ENCODE measurements around the gene EIF4E1B.

The EIF4E1B gene

DNA sequence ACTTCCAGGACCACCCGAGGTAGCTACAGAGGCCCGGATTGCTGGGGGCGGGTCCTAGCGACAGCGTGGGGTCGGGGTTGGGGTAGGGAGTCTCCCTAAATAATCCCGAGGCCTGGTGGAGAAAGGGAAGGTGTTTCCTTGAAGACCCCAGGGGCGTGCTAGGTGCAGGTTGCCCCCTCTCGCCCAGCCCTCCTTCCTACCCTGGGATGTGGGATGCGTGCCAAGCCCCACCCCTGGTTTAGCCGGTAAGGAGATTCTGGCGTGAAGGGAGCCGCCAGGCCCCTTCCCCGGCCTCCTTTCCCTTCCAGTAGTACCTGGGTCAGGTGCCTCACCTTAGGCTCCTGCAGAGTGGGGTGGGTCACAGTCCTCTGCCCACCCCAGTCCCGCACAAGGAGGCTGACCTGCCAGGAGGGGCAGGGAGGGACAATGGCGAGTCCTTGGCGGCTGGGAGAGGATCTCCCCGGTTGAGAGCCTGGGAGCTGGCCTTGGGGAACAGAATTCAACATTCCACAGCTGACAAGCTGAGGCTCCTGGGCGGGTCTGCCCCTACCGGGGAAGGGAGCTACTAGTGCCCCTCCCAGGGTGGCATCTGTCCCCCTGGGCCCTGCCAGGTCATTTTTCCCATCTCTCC is 17.5 kb downstream of the EIF4E1B start:
- DNase-seq = no peak

DNA sequence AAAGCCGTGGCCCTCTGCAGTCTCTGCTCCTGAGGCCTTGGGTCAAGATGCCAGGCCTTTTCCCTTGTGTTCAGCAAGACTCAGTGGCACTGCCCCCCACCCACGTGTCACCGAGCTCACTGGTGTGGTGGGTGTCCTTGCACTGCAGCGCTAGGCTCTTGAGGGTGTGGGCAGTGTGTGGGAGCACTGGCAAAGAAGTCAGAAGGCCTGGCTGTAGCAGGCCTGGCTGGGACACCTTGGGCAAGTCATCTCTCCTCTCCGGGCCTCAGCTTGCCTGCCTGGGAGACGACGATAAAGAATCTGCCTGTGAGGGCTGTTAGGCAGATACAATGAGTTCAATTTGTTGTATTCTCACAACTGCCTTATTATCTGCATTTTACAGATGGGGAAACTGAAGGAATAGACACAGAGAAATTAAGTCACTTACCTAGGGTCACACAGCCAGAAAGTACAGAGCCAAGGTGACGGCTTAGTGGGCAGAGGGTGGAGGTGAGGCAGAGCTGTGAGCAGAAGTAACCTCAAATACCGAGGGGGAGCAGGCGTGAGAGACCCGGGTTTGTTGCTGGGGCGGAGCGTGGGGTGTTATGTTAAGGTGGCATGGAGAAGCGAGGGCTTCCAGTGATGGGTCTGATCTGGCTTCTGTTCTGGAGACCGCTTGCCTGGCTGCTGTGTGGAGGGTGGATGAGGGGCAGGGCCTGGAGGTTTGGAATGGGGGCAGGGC is 18.2 kb downstream of the EIF4E1B start:
- no peak for DNase-seq

DNA sequence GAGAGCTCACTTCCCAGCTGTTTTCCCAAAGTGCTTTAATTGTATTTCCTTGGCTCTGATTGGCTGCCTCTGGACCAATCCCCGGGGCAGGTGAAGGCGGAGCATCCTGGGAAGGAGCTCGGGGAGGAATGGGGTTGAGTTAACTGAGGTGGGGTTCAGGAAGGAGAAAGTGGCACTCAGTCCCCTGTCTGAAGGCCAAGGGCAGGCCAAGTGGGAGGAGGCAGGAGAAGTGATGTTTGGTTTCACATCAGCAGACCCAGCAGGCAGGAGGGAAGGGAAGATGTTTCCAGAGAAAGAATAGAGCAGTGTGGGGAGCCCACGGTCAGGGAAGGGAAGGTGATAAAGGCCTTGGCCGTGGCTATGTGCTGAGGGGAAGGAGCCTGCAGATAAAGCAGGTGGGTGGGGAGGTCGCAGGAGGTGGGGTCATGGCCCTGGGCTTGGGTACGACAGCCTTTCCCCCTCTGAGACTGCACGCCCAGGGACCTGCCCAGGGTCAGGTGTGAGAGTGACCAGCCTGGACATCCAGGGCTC is 19.9 kb downstream of the EIF4E1B start:
- no peak for DNase-seq

DNA sequence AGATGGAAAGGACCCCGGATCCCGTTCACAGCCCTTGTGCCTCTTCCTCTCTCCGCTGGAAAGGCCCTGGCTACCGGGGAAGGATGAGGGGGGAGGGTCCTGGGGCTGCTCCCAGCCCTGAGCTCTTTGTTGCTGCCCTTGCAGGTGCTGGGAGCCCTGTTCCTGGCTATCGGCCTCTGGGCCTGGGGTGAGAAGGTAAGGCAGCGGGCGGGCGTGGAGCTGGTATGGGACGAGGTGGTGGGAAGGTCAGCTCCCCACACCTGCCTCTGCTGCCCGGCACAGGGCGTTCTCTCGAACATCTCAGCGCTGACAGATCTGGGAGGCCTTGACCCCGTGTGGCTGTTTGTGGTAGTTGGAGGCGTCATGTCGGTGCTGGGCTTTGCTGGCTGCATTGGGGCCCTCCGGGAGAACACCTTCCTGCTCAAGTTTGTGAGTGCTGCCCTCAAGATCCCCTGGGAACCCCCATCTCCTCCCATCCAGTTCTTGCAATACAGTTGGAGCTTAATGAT is 21.1 kb downstream of the EIF4E1B start:
- no peak for DNase-seq

DNA sequence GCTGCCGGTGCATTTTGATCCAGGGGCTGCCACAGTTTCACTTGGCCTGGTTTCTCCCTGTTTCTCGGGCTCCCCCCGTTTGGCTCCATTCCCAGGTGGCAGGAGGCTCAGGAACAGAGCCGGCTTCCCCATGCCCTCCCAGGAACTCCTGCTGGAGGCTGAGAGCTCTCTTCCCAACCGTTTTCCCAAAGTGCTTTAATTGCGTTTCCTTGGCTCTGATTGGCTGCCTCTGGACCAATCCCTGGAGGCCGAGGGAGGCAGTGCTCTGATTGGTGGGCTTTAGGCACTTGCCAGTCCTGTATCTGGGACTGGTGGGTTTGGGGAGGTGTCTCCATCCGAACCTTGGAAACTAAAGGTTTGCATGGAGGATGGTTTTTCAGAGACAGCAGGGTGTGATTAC is 21.7 kb downstream of the EIF4E1B start:
- DNase-seq = no peak

DNA sequence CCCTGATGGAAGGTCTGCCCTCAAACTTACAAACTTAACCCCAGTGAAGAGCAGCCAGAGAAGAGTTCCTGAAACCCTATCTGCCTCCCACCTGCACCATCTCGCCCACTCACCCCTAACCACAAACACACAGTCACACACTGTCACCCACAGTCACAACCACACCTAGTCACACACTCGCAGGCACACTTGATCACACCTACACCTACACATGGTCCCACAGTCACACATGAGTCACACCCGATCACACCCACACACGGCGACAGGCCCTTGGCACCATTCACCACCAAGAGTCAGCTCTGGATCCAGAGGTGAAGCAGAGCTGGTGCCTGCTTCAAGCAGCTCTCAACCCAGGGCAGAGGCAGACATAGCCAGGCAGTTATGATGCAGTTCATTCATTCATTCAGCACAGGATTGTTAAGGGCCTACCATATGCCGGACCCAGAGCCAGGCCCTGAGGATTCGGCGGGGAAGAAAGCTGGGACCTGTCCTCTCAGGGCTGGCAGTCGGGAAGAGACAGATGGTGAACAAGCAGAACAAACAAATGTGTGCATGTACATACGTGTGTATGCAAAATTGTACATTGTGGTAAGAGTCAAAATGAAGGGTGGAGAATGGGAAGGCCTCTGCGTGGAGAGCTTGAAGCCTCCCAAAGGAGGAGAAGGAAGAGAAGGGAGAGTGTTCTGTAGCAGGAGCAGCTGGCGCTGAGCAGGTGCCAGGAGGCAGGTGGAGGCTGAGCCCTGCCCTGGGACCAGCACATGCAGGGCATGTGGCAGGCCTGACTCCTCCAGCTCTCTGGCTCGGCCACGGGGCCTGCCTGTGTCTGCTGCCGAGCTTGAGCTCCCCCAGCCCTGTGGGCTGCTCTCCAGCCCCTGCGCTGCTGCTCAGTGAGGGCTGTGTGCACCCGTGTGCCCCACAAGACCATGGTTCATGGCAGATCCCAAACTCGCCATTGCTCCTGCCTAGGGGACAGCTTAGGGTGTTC is 23.2 kb downstream of the EIF4E1B start:
- DNase-seq = no peak

DNA sequence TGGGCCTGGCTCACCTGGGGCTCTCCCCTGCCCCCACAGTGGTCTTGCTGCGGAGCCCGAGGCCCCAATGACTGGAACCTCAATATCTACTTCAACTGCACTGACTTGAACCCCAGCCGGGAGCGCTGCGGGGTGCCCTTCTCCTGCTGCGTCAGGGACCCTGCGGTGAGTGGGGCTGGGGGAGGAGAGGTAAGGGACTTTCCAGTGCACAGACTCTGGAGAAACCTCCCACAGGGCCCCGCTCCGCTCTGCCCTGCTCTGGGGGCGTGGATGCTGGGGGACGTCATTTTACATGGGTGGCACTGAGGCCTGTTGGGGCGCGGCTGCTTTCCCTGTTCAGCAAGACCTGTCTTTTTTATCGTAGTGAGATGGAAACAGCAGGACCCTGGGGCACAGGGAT is 24.4 kb downstream of the EIF4E1B start:
- no peak for DNase-seq

DNA sequence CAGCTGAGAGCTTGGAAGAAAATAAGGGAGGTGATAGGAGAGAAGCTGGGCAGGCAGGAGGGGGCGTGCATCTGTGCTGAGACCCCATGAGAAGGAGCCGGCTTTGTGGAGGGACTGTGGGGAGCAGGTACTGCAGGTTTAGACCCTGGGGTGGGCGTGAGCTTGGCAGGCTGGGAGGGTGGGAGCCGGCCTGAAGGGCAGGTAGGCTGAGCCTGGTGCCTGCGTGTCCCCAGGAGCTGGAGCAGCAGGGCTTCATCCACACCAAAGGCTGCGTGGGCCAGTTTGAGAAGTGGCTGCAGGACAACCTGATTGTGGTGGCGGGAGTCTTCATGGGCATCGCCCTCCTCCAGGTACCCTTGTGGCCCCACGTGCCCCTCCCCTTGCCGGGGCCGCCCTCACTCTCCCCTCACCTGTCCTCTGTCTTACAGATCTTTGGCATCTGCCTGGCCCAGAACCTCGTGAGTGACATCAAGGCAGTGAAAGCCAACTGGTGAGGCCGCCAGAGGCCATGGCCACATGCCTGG is 26.1 kb downstream of the EIF4E1B start:
- DNase-seq = no peak

DNA sequence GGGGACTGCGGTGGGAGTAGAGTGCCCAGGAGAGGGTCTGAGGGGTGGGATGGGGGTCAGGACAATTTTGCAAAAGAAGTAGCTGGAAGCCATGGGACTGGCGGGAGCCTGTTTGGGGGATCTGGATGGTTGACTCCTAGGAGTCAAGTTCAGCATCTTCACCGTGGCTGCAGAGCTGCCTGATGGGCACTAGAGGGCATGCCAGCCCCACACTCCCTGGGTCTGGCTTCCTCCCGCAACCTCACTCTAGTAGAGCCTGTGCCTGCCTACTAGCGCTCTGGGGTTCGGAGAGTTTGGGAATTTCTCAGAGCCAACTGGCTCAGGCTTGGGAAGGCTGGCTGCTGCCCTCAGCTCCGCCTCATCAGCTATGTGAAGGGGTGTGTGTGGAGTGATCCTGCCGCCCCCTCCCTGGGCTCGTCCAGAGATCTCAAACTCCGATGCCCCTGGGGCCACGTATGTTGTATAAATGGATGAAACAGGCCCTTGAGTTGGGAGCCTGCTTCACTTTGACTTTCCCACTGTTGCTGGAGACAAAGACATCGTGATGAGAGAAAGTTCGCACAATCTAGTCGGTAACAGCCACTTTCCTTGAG is 27.6 kb downstream of the EIF4E1B start:
- no peak for DNase-seq

DNA sequence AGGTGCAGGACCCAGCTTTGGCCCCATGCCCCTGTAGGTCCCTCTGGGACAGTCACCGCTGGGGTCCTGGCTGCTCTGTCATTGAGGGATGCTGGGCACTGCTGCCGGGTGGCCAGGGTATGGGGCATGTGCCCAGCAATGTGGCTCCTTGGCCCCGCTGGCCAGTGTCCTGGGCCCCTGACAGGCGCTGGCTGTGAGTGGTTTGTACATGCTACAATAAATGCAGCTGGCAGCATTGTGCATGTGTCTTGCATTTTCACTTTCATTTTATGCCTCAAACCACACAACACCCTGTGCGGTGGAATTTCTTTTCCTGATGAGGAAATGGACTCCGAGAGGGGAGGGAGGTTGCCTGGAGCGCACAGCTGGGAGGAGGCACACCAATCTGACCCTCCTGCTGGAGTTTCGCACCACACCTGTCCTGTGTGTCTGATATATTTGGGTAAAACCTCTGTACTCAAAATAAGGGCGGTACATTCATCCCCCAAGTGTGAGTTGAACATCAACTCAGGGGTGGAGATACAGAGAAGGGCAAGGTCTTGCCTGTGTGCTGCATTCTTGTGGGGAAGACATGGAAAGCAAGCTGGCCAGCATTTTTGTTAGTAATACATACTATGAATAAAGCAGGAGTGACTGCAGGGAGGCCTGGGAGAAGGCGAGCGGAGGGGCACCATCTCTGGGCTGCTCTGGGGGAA is 28.5 kb downstream of the EIF4E1B start:
- no peak for DNase-seq

DNA sequence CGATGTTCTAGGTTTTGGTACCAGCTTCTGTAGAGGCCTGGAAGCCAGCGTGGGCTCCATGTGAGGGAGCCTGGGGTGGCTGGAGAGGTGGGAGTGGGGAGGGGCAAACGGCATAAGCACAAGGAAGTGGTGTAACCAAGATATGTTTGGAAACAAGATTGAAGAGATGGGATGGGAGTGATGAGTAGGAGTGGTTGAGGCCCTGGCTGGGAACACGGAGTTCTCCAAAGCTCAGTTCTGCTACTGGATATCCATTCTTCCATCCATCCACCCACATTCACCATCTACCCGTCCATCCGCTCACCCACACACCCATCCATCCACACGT is 29.0 kb downstream of the EIF4E1B start:
- no peak for DNase-seq

DNA sequence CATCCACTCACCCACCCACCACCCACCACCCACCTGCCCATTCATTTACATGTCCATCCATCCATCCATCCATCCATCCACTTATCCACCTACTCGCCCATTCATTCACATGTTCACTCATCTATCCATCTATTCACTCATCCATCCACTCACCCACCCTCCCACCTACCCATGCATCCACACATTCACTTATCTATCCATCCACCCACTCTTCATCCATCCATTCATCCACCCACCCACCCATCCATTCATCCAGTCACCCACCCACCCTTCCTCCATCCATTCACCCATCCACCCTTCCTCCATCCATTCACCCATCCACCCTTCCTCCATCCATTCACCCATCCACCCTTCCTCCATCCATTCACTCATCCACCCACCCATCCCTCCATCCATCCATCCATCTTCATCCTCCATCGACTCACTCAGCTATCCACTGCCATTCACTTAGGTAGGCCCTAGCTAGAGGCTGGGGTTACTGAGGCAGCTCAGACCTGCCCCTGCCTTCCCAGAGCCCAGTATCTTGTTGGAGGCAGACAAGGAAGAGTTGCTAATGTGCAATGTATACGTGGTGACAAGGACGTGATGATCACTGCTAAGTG is 29.5 kb downstream of the EIF4E1B start:
- no peak for DNase-seq

DNA sequence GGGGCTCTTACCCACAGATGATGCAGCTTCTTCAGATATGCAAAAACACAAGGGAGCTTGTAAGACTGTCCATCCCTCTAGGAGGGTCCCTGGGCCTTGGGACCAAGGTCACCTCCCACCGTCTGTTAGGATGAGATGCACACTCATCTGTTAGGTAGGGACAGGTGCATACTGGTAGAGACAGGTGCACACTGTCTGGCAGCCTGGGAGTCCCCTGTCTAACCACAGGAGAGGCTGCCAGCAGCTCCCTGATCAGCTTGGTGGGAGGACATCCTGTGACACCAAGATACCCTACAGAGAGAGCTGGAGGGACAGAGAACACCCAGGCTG is 30.0 kb downstream of the EIF4E1B start:
- DNase-seq = no peak

DNA sequence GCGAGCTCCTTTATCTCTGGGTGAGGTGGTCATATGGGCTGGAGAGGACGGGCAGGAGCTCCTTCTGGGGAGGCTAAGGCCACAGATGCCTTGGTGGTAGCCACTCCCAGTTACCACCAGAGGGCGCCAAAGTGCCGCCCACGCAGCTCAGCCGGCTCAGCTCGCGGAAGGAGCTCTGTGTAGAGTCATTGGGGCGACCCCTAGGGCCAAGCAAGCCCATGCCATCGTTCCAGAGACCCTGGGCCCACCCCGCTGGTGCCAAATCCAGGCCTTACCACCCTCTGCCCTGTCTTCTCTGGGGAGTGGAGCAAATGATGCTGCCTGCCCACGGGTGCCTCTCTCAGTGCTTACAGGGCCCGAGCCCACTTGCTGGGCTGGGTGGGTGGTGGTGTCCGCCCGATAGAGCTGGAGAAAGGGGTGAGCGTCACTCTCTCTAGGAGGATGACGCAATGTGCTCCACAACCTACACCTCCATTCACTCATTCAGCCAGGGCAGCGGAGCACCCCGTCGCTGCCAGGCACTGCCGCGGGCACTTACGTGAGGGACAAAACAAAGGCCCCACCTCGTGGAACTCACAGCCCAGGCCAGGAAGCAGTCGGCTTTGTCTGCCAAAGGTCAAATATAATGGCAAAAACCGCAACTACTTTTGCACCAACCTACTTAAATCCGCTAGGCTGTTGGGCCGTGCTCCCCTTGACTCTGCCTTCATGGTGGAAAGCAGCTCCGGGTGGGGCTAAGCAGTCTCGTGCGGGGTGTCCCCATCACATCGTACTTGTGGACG is 30.6 kb downstream of the EIF4E1B start:
- DNase-seq = no peak

DNA sequence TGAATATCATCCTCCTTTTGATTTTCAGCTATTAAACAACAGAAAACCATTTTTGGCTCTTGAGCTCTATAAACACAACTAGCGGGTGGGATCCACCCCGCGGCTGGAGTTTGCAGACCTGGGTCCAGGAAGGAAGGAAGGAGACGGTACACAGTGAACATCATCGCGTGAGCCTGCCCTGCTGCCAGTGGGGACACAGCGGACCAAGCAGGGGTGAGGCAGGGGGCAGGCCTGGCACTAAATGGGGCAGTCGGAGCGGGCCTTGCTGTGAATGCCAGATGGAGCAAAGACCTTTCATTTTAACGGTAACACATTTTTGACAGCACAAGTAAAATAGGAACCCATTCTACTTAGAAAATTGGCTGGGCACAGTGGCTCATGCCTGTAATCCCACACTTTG is 31.2 kb downstream of the EIF4E1B start:
- no peak for DNase-seq

DNA sequence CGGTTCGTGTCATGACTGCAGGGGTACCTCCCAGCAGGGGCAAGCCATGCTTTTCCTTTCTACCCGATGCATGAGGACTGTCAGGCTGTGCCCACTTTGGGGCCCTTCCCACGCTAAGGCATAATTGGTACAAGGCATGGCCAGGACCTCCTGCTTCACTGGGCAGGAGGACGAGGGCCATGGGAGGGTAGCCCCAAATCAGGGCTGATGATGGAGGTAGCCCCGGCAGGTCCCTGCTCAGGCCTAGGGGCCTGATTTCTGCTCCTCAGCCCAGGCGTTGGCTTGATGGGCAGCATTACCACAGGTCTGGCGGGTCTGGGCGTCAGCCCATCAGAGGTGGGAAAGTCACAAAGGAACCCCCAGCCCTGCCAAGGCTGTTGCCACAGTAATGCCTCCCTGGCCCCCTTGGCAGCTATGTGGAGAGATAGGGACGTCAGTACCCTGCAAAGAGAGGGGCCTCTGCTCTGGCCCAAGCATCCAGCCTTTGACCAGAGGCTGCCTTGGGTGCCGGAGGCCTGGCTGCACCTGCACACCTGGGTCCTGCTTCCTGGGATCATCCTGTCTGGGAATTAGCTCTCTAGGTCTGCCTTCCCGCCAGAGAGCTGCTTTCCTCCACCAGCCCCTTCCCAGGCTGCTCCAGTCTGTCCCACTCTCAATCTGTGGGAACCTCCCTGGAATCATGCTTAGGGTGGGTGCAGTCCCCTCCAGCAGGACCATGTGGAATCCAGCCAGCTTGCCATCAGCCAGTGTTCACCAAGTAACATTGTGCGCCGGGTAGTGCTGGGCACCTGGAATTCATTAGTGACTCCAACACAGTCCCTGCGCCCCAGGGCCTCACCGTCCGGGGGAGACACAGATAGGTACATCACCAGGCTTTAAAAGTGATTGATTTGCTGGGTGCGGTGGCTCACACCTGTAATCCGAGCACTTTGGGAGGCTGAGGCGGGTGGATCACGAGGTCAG is 32.2 kb downstream of the EIF4E1B start:
- DNase-seq = no peak

DNA sequence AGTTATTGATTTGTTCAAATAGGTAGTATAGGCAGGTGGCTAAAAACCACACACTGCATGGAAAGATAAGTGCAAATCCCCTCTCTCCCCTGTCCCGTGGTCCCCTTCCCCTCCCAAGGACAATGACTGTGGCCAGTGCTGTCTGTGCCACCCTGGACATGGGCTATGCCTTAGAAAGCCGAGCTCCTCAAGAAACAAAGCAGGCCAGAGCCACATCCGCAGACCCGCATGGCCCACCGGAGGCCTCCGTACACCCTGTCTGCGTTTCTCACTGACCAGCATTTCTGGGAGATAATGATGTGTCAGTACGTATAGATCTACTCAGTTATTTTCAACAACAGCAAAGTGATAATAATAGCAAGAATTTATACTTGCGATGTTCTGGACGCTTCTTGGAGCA is 33.1 kb downstream of the EIF4E1B start:
- no peak for DNase-seq

DNA sequence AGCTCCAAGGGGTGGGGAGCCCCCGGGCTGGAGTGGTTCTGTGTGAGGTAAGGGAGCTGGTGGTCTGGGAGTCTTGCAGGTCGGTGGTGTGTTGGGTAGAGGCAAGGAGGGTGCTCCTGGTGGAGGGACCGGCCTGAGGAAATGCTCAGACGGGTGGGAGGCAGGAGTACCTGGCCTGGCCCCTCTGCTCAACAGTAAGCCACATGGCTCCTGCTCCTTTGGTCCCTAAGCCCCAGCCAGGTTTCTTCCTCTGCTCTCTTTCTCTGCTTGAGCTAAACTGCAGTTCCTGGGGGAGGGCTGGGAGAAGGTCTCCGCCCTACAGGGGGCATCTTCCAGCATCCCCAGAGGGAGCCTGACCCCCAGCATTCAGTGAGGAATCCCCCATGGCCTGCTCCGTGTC is 34.0 kb downstream of the EIF4E1B start:
- no peak for DNase-seq

DNA sequence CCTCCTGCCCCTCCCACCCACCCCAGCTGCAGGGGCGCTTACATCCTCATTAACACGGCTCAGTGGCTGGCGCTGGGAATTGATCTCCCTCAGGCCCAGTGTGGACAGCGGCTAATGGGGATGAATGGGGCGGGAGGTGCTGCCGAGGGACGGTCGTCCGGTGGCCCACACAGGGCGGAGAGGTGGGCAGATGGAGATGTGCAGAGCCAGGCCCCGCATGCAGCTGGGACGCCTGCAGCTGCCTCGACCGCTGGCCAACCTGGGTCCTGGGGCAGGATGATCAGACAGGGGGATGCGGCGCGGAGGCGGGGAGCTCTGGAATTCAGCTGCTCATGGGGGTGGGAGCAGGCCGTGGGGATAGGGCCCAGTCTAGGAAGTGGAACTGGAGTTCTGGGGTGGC is 34.4 kb downstream of the EIF4E1B start:
- DNase-seq = no peak

DNA sequence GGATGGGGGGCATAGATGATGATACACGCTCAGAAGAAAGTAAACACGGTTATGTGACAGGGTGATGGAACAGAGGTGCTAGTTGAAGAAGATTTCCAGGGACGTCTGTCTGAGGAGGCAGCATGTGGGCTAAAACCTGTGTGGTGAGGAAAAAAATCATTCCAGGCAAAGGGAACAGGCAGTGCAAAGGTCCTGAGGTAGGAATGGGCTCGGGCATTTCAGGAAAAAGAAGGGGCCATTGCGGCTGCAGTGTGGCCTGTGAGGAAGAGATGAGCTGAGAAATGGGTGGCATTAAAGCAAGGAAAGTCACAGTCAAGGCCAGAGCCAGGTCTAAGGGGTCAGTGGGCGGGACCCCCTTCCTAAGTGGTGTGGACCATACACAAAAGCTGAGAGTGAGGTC is 35.0 kb downstream of the EIF4E1B start:
- no peak for DNase-seq

Measured in DMS79 (cell line).